GM13977 (cell line): ENCODE results near the gene POLR1E.
"Not testable (repeated sequence)": the region's sequence is repeated elsewhere in the genome, so short reads cannot be mapped to it uniquely, and the experiment has no call there.

ENCODE experiments used
- DNase-seq: peaks from one replicate; pipeline ENCODE4 v3.0.0; 2012; ENCODE audit warnings: low spot score
- CTCF ChIP-seq: IDR thresholded peaks from 2 replicates; pipeline ENCODE4 v1.5.1; 2012; ENCODE audit warnings: mild to moderate bottlenecking, control low read depth; ENCODE audit not compliant: insufficient read depth; ENCODE audit errors: extremely low read depth, missing control alignments
- in situ Hi-C: fragments of 300-500 bp; cut with MboI; formaldehyde crosslinking; loops from one replicate; pipeline ENCODE4 v1.12.0; 2022; ENCODE audit warnings: low sequenced_read_pairs, low pct_unique_long_range_greater_than_20kb, mixed read lengths, inconsistent platforms; ENCODE audit not compliant: unreplicated experiment

POLR1E gene

GRCh38 chr9:37508834-37509206, 23.1 kb downstream of the POLR1E start:
- no peak for DNase-seq
- TF ChIP-seq CTCF, result no peak
- in situ Hi-C loops, result no loop called here

GRCh38 chr9:37509536-37509935, 23.8 kb downstream of the POLR1E start:
- no peak for TF ChIP-seq CTCF
- in situ Hi-C loops, result no loop called here
- no peak for DNase-seq

GRCh38 chr9:37510053-37510452, 24.3 kb downstream of the POLR1E start:
- DNase-seq, in situ Hi-C loops: not testable (repeated sequence)

GRCh38 chr9:37511016-37512010, 25.6 kb downstream of the POLR1E start:
- no peak for DNase-seq
- in situ Hi-C loops, result no loop called here

GRCh38 chr9:37512437-37512836, 26.7 kb downstream of the POLR1E start:
- no peak for TF ChIP-seq CTCF
- in situ Hi-C loops, result no loop called here
- DNase-seq, result no peak

More at GRCh38 chr9:37511016-37512010, 25.6 kb downstream of the POLR1E start:
- peak; percentile 53 for TF ChIP-seq CTCF

- in situ Hi-C loops, result not testable (repeated sequence)
These were observed 28.7 kb downstream of the POLR1E start for GRCh38 chr9:37514415-37514814.

GRCh38 chr9:37514999-37515398, 29.3 kb downstream of the POLR1E start:
- in situ Hi-C loops, result no loop called here
- DNase-seq, result no peak
- no peak for TF ChIP-seq CTCF

More at GRCh38 chr9:37514415-37514814, 28.7 kb downstream of the POLR1E start:
- not testable (repeated sequence) for DNase-seq
